HCT116 (cell line): ENCODE measurements around the gene DOCK1. TPM values are rescaled to one million over a fixed set of nuclear protein-coding genes. Genes with fewer than 3 reads are reported as not detected.

Experiments used
- ATAC-seq: fragments of 200-7000 bp; cut with Tn5 transposase; 2 replicates; pipeline ENCODE4 v1.9.1; 2020; ENCODE audit warnings: mild to moderate bottlenecking, moderate library complexity
- BruUV-seq: library from RNA; stranded (reverse); fragments of 400-500 nt; replicated peaks from 2 replicates; lab custom pipeline; 2021; lab: Mats Ljungman, UMichigan
- CTCF ChIA-PET: fragments of 300-600 bp; sonication (Branson Sonifier 250); formaldehyde crosslinking; loops from one replicate; lab custom pipeline; 2021; ENCODE audit warnings: antibody characterized with exemption; lab: Charles Lee
- POLR2A ChIA-PET: fragments of 300-600, 350-600 bp; sonication (Branson Sonifier 250); formaldehyde crosslinking; loops from one replicate; lab custom pipeline; 2021; ENCODE audit warnings: antibody characterized with exemption; lab: Charles Lee
- RAD21 ChIA-PET, 2 experiments: fragments of 300-600 bp; sonication (Branson Sonifier 250); formaldehyde crosslinking; loops; one replicate each; lab custom pipeline; 2023; ENCODE audit warnings: low total read pairs in 2 of 2; ENCODE audit not compliant: uncharacterized antibody in 2 of 2, unreplicated experiment in 2 of 2, low non-redundant PET in 1 of 2; lab: Charles Lee
- DNase-seq: peaks from one replicate; pipeline ENCODE4 v3.0.0-alpha.2; 2010; ENCODE audit warnings: low read depth, low spot score
- H2AFZ ChIP-seq: fragments of 200-600 bp; shearing (Covaris generic), sonication (generic); 2 replicates; pipeline ENCODE4 v1.6.1; 2017; ENCODE audit warnings: low read depth, mixed run types, mixed read lengths, antibody characterized with exemption, low read length; ENCODE audit not compliant: poor library complexity, severe bottlenecking
- H3K27ac ChIP-seq: 2 replicates; pipeline ENCODE4 v1.5.1; 2012; ENCODE audit warnings: low read depth, low read length
- H3K27me3 ChIP-seq: fragments of 200-600 bp; sonication (generic); 2 replicates; pipeline ENCODE4 v1.6.1; 2016; ENCODE audit warnings: mixed run types, low read length, mixed read lengths; ENCODE audit not compliant: insufficient read depth
- H3K36me3 ChIP-seq, 2 experiments: fragments of 200-500 bp in 1 of 2; fragments of 200-600 bp in 1 of 2; sonication (Bioruptor generic) in 1 of 2; sonication (generic) in 1 of 2; 2 replicates each; pipeline versions ENCODE4 v1.5.1 to v1.6.1; 2014 to 2016; ENCODE audit warnings: low read length in 2 of 2, inconsistent platforms in 1 of 2, mixed read lengths in 1 of 2, mixed run types in 1 of 2; ENCODE audit not compliant: insufficient read depth in 2 of 2, control insufficient read depth in 1 of 2
- H3K4me1 ChIP-seq, 2 experiments: fragments of 200-600 bp in 1 of 2; sonication (generic) in 1 of 2; 2 replicates each; pipeline versions ENCODE4 v1.5.1 to v1.6.1; 2012 to 2017; ENCODE audit warnings: low read length in 2 of 2, inconsistent platforms in 1 of 2, mild to moderate bottlenecking in 1 of 2, mixed read lengths in 1 of 2, mixed run types in 1 of 2, moderate library complexity in 1 of 2; ENCODE audit not compliant: insufficient read depth in 2 of 2, control insufficient read depth in 1 of 2
- H3K4me2 ChIP-seq: fragments of 200-600 bp; sonication (generic); 2 replicates; pipeline ENCODE4 v1.6.1; 2017; ENCODE audit warnings: mixed run types, low read length, mixed read lengths
- H3K4me3 ChIP-seq, 2 experiments: fragments of 200-600 bp in 1 of 2; sonication (generic) in 1 of 2; replicated peaks in 1 of 2; 2 replicates each; pipeline ENCODE4 v1.5.1; 2011 to 2016; ENCODE audit warnings: low read length in 2 of 2, control low read depth in 1 of 2, low read depth in 1 of 2, mild to moderate bottlenecking in 1 of 2, mixed read lengths in 1 of 2, mixed run types in 1 of 2
- H3K79me2 ChIP-seq: fragments of 200-600 bp; sonication (generic); 2 replicates; pipeline ENCODE4 v1.6.1; 2017; ENCODE audit warnings: mild to moderate bottlenecking, mixed run types, low read length, moderate library complexity, mixed read lengths; ENCODE audit not compliant: insufficient read depth
- H3K9ac ChIP-seq: fragments of 200-600 bp; sonication (generic); 2 replicates; pipeline ENCODE4 v1.6.1; 2016; ENCODE audit warnings: low read length, mixed read lengths
- H3K9me2 ChIP-seq: fragments of 200-600 bp; sonication (generic), shearing (Covaris generic); 2 replicates; pipeline ENCODE4 v1.6.1; 2017; ENCODE audit warnings: mixed run types, mild to moderate bottlenecking, moderate library complexity; ENCODE audit not compliant: insufficient read depth
- H3K9me3 ChIP-seq, 2 experiments: fragments of 200-500 bp in 1 of 2; fragments of 200-600 bp in 1 of 2; sonication (Bioruptor generic) in 1 of 2; sonication (generic) in 1 of 2; 2 replicates each; pipeline ENCODE4 v1.6.1; 2014 to 2017; ENCODE audit warnings: low read length in 2 of 2, mixed read lengths in 2 of 2, inconsistent platforms in 1 of 2, low read depth in 1 of 2, mild to moderate bottlenecking in 1 of 2, mixed run types in 1 of 2, moderate library complexity in 1 of 2; ENCODE audit not compliant: control insufficient read depth in 1 of 2, insufficient read depth in 1 of 2
- H4K20me1 ChIP-seq: fragments of 200-600 bp; sonication (generic), shearing (Covaris generic); 2 replicates; pipeline ENCODE4 v1.6.1; 2017; ENCODE audit warnings: mixed run types, mild to moderate bottlenecking, moderate library complexity; ENCODE audit not compliant: insufficient read depth
- FOSL1 ChIP-seq: IDR thresholded peaks from 2 replicates; pipeline ENCODE4 v1.6.1; 2012; ENCODE audit warnings: low read depth
- JUND ChIP-seq: IDR thresholded peaks from 2 replicates; pipeline ENCODE4 v1.6.1; 2012
- SIN3A ChIP-seq: IDR thresholded peaks from 2 replicates; pipeline ENCODE4 v1.6.1; 2012; ENCODE audit warnings: low read depth
- SP1 ChIP-seq: IDR thresholded peaks from 2 replicates; pipeline ENCODE4 v1.6.1; 2012; ENCODE audit warnings: low read depth
- SRF ChIP-seq: IDR thresholded peaks from 2 replicates; pipeline ENCODE4 v1.6.1; 2012; ENCODE audit warnings: low read depth
- TCF7L2 ChIP-seq: IDR thresholded peaks from 2 replicates; pipeline ENCODE4 v1.7.0; 2011; ENCODE audit warnings: borderline replicate concordance, inconsistent platforms; ENCODE audit not compliant: insufficient read depth, insufficient read length; ENCODE audit errors: extremely low read depth
- ZFX ChIP-seq: fragments of 450-650 bp; IDR thresholded peaks from 2 replicates; pipeline ENCODE4 v1.6.1; 2017
- intact Hi-C: fragments of 100-400 bp; cut with micrococcal nuclease; formaldehyde crosslinking; loops from 2 replicates; pipeline ENCODE4 v1.10.0; 2022
- total RNA-seq: library from RNA; stranded (reverse); gene quantifications from one replicate; pipeline ENCODE4 v1.2.1, GENCODE V29; 2021; ENCODE audit not compliant: unreplicated experiment
- TF ChIP-seq, protein P1 (sequence below): IDR thresholded peaks from 2 replicates; pipeline ENCODE4 v1.6.1; 2011; ENCODE audit warnings: mild to moderate bottlenecking, low read length, moderate library complexity; ENCODE audit not compliant: insufficient replicate concordance; ENCODE audit errors: extremely low read depth
- TF ChIP-seq, protein P2 (sequence below): IDR thresholded peaks from 2 replicates; pipeline ENCODE4 v1.6.1; 2012

DOCK1 gene
- total RNA-seq, 1 experiment from 2014 or later: 46.5 TPM

DNA sequence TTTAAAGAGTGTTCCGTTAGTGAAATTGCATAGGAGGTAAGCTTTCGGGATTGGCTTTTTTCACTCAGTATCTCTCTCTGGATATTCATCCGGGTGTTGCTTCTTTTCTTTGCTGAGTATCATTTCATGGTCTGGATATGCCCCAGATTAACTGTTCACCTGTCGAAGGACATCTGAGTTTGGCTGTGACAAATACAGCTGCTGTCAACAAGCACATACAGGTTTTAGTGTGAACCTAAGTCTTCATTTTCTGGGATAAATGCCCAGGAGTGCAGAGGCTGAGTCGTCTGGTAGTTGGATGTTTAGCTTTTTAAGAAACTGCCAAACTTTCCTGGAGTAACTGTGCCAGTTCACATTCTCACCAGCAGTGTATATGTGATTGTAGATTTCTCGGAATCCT, 5.6 kb downstream of the DOCK1 start:
- H3K4me1 ChIP-seq: peaks cover 4 to 8% of the 10 kb centered on the region in 2 experiments; a peak in 2 of 4 replicates
- DNase-seq (no peak), ATAC-seq (no peak)
- ChIA-PET POLR2A (no interaction called here), CTCF (no interaction called here), RAD21 (no interaction called here)
- H3K36me3 ChIP-seq: no peaks in the 10 kb centered on the region
- intact Hi-C loops: no loop called here
- H3K4me2 ChIP-seq: no peak overlapping the region
- H3K79me2 ChIP-seq: peaks cover 95% of the 10 kb centered on the region
- H3K4me3 ChIP-seq: no peak overlapping the region
- peaks cover 0 to 5% of the 10 kb centered on the region in 2 experiments; a peak in 1 of 4 replicates for H3K9me3 ChIP-seq
- H3K9me2 ChIP-seq: no peaks in the 10 kb centered on the region
- TF ChIP-seq, protein P1, sequence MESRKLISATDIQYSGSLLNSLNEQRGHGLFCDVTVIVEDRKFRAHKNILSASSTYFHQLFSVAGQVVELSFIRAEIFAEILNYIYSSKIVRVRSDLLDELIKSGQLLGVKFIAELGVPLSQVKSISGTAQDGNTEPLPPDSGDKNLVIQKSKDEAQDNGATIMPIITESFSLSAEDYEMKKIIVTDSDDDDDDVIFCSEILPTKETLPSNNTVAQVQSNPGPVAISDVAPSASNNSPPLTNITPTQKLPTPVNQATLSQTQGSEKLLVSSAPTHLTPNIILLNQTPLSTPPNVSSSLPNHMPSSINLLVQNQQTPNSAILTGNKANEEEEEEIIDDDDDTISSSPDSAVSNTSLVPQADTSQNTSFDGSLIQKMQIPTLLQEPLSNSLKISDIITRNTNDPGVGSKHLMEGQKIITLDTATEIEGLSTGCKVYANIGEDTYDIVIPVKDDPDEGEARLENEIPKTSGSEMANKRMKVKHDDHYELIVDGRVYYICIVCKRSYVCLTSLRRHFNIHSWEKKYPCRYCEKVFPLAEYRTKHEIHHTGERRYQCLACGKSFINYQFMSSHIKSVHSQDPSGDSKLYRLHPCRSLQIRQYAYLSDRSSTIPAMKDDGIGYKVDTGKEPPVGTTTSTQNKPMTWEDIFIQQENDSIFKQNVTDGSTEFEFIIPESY: no peak
- TF ChIP-seq, protein P2, sequence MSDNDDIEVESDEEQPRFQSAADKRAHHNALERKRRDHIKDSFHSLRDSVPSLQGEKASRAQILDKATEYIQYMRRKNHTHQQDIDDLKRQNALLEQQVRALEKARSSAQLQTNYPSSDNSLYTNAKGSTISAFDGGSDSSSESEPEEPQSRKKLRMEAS: no peak
- no peak for TF ChIP-seq JUND
- TF ChIP-seq SRF: no peak
- no peak for TF ChIP-seq ZFX
- TF ChIP-seq SP1: no peak
- TF ChIP-seq SIN3A: no peak
- no peak for TF ChIP-seq TCF7L2
- no peak overlapping the region for H3K9ac ChIP-seq
- H3K27ac ChIP-seq: no peak overlapping the region
- H2AFZ ChIP-seq: no peak overlapping the region
- BruUV-seq: no TSS peak
- H3K27me3 ChIP-seq: no peaks in the 10 kb centered on the region
- no peaks in the 10 kb centered on the region for H4K20me1 ChIP-seq

DNA sequence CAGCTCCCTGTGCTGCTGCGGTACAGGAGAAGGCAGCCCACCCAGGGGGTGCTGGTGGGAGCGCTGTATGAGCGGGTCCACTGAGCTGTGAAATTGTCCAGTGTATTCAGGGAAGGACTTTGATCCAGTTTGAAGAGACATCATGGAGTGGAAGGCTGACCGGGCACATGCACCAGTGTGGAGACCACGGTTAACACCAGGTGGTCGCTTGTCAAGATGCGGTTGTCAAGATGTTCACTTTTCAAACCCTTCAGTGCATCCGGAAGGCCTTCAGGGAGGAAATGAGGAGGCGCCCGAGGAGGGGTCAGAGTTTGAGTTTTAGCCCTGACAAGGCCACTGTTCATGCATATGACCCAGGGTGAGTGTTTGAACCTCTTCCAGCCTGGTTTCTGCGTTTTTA, 6.1 kb downstream of the DOCK1 start:
- H3K9me3 ChIP-seq: peaks cover 0 to 5% of the 10 kb centered on the region in 2 experiments; a peak in 1 of 4 replicates
- BruUV-seq: no TSS peak
- no peak overlapping the region for H2AFZ ChIP-seq
- H4K20me1 ChIP-seq: no peaks in the 10 kb centered on the region
- no peak for ATAC-seq
- H3K79me2 ChIP-seq: peaks cover 95% of the 10 kb centered on the region
- intact Hi-C loops: no loop called here
- no peaks in the 10 kb centered on the region for H3K9me2 ChIP-seq
- ChIA-PET POLR2A (no interaction called here), RAD21 (no interaction called here), CTCF (no interaction called here)
- H3K27ac ChIP-seq: no peak overlapping the region
- peaks cover 4 to 5% of the 10 kb centered on the region in 2 experiments; a peak in 2 of 4 replicates for H3K4me1 ChIP-seq
- no peak overlapping the region for H3K4me3 ChIP-seq
- DNase-seq: no peak
- H3K9ac ChIP-seq: no peak overlapping the region
- no peak overlapping the region for H3K4me2 ChIP-seq
- no peaks in the 10 kb centered on the region for H3K27me3 ChIP-seq
- TF ChIP-seq ZFX: no peak
- no peak for TF ChIP-seq FOSL1
- TF ChIP-seq, all 23 proteins: peak for 0
- no peaks in the 10 kb centered on the region for H3K36me3 ChIP-seq
